Measurements from ENCODE around the gene STX10.

Gene STX10

GRCh38 chr19:13118424-13119193, 31.6 kb downstream of the STX10 start:
- DNase-seq = peak; percentile 58

- peak; percentile 93 for DNase-seq
Measured at GRCh38 chr19:13117772-13118423, 32.3 kb downstream of the STX10 start, which contains the start of gene NACC1. Gene NACC1, plus strand, starts transcription at chr19:13118264. Its CDS starts 16,944 bp downstream, at chr19:13135208.

DNA sequence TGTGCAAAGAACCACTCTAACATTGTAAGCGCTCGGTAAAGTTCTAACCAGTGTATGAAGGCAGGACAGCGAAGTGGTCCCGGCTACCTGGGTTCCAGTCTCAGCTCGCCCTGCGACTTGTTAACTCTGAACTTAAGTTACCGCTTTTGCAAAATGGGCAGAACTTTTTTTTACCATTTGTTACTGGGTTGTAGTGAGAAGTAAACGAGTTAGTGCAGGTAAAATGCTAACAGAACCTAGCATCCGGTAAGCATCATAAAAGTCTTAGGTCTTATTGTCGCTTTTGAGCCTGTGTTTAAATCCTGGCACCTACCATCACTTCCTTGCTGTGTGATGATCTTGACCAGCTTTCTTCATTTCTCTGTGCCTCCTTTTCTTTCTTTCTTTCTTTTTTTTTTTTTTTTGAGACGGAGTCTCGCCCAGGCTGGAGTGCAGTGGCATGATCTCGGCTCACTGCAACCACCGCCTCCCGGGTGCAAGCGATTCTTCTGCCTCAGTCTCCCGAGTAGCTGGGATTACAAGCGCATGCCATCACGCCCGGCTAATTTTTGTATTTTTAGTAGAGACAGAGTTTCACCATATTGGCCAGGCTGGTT, 32.9 kb downstream of the STX10 start:
- peak; percentile 41 for DNase-seq

- DNase-seq = peak; percentile 93
Measured at GRCh38 chr19:13116282-13117175, 33.6 kb downstream of the STX10 start, which contains the start of gene TRMT1. Gene TRMT1, minus strand, starts transcription at chr19:13116740. Its CDS starts 341 bp downstream, at chr19:13116399.

DNA sequence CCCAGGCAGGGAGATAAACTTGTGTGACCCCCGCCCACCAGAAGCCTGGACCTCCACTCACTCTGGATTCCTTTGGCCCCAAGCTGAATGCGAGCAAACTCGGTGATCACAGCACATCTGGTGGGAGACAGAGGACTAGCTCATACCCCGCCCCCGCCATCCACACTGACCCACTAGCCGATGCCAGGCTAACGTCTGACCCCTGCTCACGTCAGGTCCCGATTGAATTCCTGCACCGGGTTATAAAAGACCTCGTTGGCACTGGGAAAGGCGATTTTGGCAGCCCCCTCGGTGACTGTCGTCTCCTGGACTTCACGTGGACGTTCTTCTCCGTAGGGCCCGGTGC, 34.3 kb downstream of the STX10 start:
- no peak for DNase-seq

- no peak for DNase-seq
Measured at GRCh38 chr19:13112555-13112954, 37.6 kb downstream of the STX10 start.

GRCh38 chr19:13110099-13110610, 40.0 kb downstream of the STX10 start:
- DNase-seq = no peak

GRCh38 chr19:13109361-13110098, 40.6 kb downstream of the STX10 start:
- no peak for DNase-seq

- no peak for DNase-seq
Measured at GRCh38 chr19:13104848-13105711, 45.1 kb downstream of the STX10 start.

DNA sequence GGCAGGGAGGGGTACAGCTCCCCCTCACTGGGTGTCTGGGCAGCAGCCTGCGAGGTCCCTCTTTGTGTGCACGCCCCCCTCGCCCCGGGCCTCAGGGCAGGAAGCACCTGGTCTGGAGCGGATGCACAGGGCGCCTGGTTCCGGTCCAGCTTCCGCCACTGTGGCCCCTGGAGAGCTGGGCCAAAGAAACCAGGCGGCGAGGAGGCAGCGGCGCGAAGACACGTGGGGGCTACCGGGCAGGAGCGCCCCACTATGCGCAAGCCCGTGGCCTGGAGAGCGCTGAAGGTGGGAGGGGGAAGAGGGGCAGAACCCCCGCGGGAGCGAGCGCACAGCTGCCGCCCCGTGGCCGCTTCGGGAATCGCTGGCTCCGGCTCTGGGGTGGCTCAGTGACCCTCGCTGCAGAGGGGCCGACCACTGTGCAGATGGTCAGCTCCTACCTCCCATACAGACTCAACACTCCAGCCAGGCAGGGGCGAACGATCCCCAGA, 45.8 kb downstream of the STX10 start:
- DNase-seq = no peak

- DNase-seq = no peak
Measured at GRCh38 chr19:13103581-13104359, 46.4 kb downstream of the STX10 start.

GRCh38 chr19:13102666-13103580, 47.3 kb downstream of the STX10 start, which contains the start of gene LYL1:
Gene LYL1, minus strand, starts transcription at chr19:13102858. Its CDS starts 1,687 bp downstream, at chr19:13101171.
- no peak for DNase-seq

- no peak for DNase-seq
Measured at GRCh38 chr19:13102416-13102665, 47.8 kb downstream of the STX10 start.

GRCh38 chr19:13101590-13102415, 48.4 kb downstream of the STX10 start:
- DNase-seq = no peak

GRCh38 chr19:13100841-13101589, 49.2 kb downstream of the STX10 start:
- DNase-seq = no peak

DNA sequence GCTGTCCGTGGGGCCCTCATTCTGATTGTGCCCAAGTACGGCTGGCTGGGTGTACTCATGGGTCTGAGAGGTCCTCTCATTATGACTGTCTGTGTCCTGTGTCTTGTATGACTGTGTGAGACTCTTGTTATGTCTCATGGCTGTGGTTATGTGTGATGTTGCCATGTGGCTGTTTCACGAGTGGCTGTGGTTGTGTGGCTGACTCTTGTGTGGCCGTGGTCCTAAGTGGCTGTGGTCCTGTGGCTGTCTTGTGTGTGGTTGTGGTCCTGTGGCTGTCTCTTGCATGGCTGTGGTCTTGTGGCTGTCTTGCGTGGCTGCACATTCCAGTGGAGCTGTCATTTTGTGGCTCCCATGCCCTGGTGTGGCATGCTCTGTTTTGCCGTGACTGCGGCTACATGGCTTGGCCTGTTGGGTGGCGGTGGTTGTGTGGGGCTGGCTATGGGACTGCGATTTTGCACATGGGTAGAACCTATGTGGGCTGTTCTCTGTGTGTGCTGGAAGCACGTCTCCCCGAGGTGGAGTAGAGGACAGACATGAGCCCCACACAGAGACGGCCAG, 50.1 kb downstream of the STX10 start:
- no peak for DNase-seq

Measured in NCI-H2171 treated with DMSO at 0.1 percent for 48 hours (cell line).